ENCODE measurements around the gene TBC1D22A.

The TBC1D22A gene

DNA sequence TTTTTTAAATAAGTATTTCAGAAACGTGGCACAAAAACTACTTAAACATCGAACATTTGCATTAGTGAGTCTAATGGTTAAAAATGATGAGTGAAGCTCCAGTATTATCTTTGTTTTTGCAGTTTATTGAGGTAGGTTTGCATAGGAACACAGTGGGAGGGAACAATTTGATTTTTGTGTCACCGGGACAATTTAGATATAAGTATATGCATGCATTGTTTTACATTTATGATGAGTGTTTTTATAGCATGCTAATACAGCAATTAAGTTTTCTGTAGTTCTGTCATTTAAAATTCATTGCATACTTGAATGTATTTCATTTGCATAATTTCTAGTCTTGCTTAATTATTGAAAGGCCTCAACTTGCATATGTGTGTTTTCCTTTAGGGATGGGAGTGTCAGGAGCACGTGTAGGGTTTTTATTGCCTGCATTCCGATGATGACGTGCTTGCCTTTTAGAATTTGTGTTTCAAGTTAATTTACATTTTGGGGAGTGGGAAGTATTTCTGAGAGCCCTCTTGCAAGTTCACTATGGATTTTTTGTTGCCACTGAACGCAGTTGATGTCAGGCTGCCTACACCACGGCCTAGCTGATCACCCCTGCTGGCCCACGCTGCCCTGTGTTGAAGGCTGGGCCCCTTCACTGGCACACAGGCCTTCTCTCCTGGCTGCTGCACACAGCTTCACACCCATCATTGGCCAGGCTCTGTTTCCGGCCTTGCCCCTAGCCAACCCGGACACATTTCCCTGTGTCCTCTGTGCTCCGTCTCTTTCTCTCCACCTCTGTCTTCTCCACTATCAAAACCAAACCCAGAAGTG is 120.9 kb downstream of the TBC1D22A start:
- Mint-ChIP-seq H3K36me3 (ENCODE audit: low read depth) (peaks cover 6% of the 10 kb centered on the region), H3K9me3 (no peaks in the 10 kb centered on the region), H3K4me1 (ENCODE audit: low read depth) (peaks cover 2% of the 10 kb centered on the region), H3K27ac (no peak overlapping the region), H3K27me3 (ENCODE audit: low read depth) (no peaks in the 10 kb centered on the region), H3K4me3 (no peak overlapping the region)
- DNase-seq (ENCODE audit: low spot score), result no peak

DNA sequence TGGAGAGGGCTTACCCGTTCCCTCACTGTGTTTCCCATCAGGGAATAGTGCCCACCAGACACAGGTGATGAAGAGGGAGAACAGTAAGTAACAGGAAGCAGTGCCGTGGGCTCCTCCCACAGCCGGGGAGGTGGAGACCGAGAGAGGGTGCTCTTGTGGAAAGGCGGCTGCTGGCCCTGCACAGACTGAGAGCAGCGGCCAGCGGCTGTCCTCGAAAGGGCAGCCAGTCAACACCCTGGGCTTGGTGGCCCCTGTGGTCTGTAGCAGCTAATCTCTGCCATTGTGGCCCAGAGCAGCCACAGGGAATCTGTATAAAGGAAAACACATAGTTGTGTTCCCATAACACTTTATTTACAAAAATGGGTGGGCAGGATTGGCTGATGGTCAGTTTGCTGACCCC is 121.9 kb downstream of the TBC1D22A start:
- no peaks in the 10 kb centered on the region for H3K9me3 Mint-ChIP-seq
- peak overlapping the region; percentile 16 for H3K27ac Mint-ChIP-seq
- DNase-seq (ENCODE audit: low spot score), result no peak
- H3K4me3 Mint-ChIP-seq, result no peak overlapping the region
- H3K36me3 Mint-ChIP-seq (ENCODE audit: low read depth), result peaks cover 2% of the 10 kb centered on the region
- no peaks in the 10 kb centered on the region for H3K27me3 Mint-ChIP-seq (ENCODE audit: low read depth)
- peaks cover 2% of the 10 kb centered on the region for H3K4me1 Mint-ChIP-seq (ENCODE audit: low read depth)

DNA sequence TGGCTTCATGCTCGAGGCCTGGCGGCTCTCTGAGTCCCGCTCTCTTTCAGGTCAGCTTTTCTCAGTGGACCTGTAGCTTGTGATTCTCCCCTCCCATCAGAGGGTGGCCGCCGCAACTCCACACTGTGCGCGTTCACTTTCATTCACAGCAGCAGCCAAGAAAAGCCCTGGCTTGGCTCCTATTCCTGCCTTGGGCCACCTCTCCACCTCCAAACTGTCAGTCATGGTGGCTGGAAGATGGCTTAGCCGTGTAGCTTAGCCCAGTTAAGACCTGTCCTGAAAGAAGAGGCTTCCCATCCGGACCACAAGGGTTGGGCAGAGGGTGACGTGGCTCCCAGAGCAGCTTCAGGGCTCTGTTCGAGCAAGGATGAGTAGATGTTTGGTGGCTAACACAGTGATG is 125.5 kb downstream of the TBC1D22A start:
- peaks cover 3% of the 10 kb centered on the region for H3K36me3 Mint-ChIP-seq (ENCODE audit: low read depth)
- no peaks in the 10 kb centered on the region for H3K9me3 Mint-ChIP-seq
- H3K27ac Mint-ChIP-seq, result no peak overlapping the region
- H3K4me3 Mint-ChIP-seq, result no peak overlapping the region
- no peaks in the 10 kb centered on the region for H3K4me1 Mint-ChIP-seq (ENCODE audit: low read depth)
- no peak for DNase-seq (ENCODE audit: low spot score)
- H3K27me3 Mint-ChIP-seq (ENCODE audit: low read depth), result no peaks in the 10 kb centered on the region

DNA sequence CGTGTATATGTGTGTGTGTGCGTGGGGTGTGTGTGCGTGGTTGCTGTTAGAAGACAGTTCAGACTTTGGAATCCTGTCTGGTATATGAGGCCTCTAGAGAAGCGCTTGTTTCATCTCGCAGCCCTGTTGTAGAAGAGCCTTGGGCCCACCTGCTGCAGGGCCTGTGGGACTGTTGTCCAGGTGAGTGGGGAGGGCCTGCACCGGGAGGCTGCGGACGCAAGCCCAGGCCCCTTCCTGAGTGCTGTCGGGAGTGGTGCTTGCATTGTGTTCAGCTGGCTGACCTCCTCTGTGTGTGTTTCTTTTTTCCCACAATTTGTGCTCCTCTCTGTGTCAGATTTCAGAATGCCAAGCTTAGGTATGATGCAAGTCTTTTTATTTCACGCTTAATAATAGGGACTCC is 128.4 kb downstream of the TBC1D22A start:
- DNase-seq (ENCODE audit: low spot score), result no peak
- Mint-ChIP-seq H3K4me3 (no peak overlapping the region), H3K4me1 (ENCODE audit: low read depth) (no peaks in the 10 kb centered on the region), H3K36me3 (ENCODE audit: low read depth) (peaks cover 6% of the 10 kb centered on the region), H3K9me3 (no peaks in the 10 kb centered on the region), H3K27me3 (ENCODE audit: low read depth) (no peaks in the 10 kb centered on the region), H3K27ac (no peak overlapping the region)

DNA sequence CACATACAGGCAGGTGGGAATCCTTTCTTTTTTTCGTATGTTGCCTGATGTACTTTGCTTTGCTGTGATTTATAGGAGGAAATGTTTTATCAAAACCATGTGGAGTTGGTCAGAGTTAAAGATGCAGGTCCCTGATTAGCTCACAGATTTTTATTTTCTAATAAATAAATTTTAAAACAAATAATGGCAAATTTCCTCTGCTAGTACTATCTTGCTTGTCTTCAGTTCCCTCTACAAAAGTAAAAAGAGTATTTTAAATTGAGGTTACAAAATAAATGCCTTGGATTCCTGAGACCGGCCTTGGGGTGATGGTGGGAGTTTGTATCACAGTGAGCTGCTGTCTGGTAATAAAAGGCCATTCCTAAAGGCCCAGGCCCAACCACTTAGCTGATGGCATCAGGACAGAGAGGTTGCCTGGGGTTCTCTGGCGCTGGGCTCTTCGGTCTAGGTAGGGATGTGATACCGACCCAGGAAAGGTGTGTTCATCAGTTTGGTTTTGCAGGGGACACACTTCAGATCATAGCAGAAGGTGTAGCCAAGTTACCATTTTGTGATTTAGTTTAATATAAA is 129.0 kb downstream of the TBC1D22A start:
- no peak overlapping the region for H3K27ac Mint-ChIP-seq
- peaks cover 2% of the 10 kb centered on the region for H3K4me1 Mint-ChIP-seq (ENCODE audit: low read depth)
- H3K4me3 Mint-ChIP-seq, result no peak overlapping the region
- H3K9me3 Mint-ChIP-seq, result no peaks in the 10 kb centered on the region
- H3K27me3 Mint-ChIP-seq (ENCODE audit: low read depth), result no peaks in the 10 kb centered on the region
- peaks cover 12% of the 10 kb centered on the region for H3K36me3 Mint-ChIP-seq (ENCODE audit: low read depth)
- DNase-seq (ENCODE audit: low spot score), result no peak

DNA sequence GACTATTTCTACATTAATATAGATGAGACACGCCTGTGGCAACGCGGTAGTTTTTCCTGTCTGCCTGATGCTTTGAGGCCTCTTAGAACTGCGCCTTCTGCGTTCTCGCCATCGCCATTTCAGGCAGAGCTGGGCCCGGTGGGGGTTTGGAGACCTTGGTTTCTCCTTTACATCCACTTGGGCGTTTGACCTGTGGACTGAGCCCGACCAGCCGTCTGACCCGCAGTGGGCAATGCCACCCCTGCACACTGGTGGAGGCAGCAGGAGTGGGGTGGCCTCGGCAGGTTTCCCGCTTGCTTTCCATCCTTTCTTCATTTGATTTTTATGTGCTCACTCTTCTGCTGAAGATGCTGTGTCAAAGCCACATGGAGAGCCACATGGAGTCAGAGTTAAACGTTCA is 130.4 kb downstream of the TBC1D22A start:
- Mint-ChIP-seq H3K27ac (no peak overlapping the region), H3K4me1 (ENCODE audit: low read depth) (peaks cover 2% of the 10 kb centered on the region), H3K9me3 (no peaks in the 10 kb centered on the region), H3K27me3 (ENCODE audit: low read depth) (no peaks in the 10 kb centered on the region), H3K36me3 (ENCODE audit: low read depth) (peaks cover 18% of the 10 kb centered on the region), H3K4me3 (no peak overlapping the region)
- no peak for DNase-seq (ENCODE audit: low spot score)

DNA sequence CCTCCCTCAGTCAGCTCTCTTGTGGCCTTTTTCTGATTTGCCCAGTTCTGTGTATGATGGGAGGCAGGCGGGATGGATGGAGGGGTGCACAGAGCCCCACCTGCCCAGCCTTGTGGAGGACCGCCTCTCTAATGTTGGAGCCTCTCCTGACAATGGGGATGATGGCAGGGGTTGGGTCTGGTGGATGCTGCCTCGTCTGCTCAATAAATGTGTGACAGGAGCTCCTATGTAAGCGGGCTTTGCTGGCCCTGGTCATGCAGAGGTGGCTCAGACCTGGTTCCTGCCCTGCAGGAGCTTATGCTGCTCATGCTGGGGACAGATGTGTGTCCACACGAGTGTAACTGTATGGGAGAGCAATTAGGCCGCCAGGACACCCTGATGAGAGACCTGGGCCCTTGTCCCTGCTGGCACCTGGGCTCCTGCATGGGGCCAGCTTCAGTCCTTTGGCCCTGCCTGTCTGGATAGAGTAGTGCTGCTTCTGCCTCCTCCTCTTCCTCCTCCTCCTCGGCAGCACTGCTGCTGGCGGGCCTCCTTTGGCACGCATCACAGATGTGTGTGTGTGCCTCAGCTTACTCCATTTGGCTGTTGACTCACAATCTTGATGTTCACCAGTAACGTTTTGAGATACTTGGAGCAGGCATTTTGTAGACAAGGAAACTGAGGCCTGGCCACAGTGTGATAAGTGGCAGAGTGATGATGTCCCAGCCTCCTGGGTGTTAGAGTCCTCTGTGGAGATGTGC is 131.0 kb downstream of the TBC1D22A start:
- DNase-seq (ENCODE audit: low spot score), result no peak
- H3K4me1 Mint-ChIP-seq (ENCODE audit: low read depth), result peaks cover 2% of the 10 kb centered on the region
- H3K4me3 Mint-ChIP-seq, result no peak overlapping the region
- no peaks in the 10 kb centered on the region for H3K9me3 Mint-ChIP-seq
- H3K36me3 Mint-ChIP-seq (ENCODE audit: low read depth), result peaks cover 18% of the 10 kb centered on the region
- no peak overlapping the region for H3K27ac Mint-ChIP-seq
- no peaks in the 10 kb centered on the region for H3K27me3 Mint-ChIP-seq (ENCODE audit: low read depth)

DNA sequence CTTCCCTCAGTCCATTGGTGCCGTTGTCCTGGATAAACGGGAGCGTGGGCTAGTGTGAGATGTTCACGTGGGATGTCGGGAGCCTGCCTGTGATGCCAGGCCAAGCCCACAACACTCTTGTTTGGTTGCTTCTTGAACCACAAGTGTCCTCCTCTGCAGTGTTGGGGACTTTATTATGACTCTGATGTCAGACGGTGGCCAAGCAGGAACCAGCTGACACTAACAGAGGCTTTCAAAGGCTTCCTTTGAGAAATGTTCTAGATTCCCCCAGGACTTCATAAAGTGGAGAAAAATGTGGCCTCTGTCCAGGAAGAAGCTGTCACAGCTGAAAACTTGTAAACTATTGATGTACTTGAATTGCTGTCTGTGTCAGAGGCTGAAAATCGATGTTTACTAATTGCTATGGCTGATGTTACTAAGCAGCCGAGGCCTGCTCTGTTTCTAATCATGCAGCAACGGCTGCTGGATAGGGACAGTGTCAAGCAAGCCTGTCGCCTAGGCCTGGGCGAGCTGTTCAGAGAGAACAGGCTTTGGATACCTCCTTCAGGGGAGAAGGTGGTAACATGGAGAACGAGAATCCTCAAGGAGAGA is 131.7 kb downstream of the TBC1D22A start:
- Mint-ChIP-seq H3K36me3 (ENCODE audit: low read depth) (peaks cover 19% of the 10 kb centered on the region), H3K4me3 (no peak overlapping the region), H3K4me1 (ENCODE audit: low read depth) (peaks cover 2% of the 10 kb centered on the region), H3K9me3 (no peaks in the 10 kb centered on the region), H3K27ac (no peak overlapping the region), H3K27me3 (ENCODE audit: low read depth) (no peaks in the 10 kb centered on the region)
- DNase-seq (ENCODE audit: low spot score), result no peak

DNA sequence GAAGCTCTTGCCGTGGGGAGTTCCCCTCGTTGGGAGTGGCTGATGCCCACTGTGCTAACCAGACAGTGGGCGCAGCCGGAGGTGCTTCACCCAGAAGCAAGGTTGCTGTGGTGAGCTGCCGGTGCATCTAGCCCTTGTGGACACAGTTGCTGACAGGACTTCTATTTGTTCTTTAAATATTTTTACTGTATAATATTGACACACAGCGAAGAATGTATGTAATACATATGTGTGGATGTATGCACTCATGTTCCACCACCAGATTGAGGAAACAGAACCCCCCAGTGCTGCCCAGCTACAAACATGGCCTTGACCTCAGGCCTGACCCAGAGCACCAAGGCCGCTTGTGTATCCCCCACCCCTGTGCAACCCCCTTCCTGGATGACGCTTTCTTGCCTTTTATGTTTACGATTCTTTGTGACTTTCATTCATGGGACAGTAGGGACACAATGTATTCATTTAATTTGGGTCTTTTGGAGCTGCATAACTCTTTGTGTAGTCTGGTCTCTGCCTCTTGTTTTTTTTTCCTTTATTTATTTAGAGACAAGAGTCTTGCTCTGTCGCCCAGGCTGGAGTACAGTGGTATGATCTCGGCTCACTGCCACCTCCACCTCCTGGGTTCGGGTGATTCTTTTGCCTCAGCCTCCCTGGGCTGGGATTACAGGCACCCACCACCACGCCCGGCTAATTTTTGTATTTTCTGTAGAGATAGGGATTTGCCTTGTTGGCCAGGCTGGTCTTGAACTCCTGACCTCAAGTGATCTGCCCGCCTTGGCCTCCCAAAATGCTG is 132.6 kb downstream of the TBC1D22A start:
- Mint-ChIP-seq H3K27ac (no peak overlapping the region), H3K4me3 (no peak overlapping the region), H3K27me3 (ENCODE audit: low read depth) (no peaks in the 10 kb centered on the region), H3K4me1 (ENCODE audit: low read depth) (peaks cover 2% of the 10 kb centered on the region), H3K9me3 (no peaks in the 10 kb centered on the region), H3K36me3 (ENCODE audit: low read depth) (peaks cover 19% of the 10 kb centered on the region)
- DNase-seq (ENCODE audit: low spot score), result no peak

DNA sequence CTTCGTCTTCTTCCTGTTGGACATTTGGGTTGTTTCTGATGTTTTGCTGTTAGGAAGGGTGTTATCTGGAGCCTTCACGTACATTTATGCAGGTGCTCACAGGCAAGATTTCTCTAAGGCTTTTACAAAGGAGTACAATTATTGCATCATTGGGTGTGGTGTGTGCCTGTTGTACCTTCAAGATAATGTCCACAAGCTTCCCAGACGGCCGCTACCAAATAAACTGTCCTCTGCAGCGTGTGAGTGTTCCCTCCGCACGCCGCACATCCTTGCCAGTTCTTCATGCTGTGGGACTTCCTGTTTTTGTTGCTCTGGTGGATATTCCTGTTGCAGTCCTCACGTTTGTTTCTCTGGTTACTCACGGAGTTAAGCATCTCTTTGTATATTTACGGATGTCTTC is 133.3 kb downstream of the TBC1D22A start:
- Mint-ChIP-seq H3K27ac (no peak overlapping the region), H3K27me3 (ENCODE audit: low read depth) (no peaks in the 10 kb centered on the region), H3K36me3 (ENCODE audit: low read depth) (peaks cover 19% of the 10 kb centered on the region), H3K4me3 (no peak overlapping the region), H3K9me3 (no peaks in the 10 kb centered on the region), H3K4me1 (ENCODE audit: low read depth) (peaks cover 6% of the 10 kb centered on the region)
- DNase-seq (ENCODE audit: low spot score), result no peak

DNA sequence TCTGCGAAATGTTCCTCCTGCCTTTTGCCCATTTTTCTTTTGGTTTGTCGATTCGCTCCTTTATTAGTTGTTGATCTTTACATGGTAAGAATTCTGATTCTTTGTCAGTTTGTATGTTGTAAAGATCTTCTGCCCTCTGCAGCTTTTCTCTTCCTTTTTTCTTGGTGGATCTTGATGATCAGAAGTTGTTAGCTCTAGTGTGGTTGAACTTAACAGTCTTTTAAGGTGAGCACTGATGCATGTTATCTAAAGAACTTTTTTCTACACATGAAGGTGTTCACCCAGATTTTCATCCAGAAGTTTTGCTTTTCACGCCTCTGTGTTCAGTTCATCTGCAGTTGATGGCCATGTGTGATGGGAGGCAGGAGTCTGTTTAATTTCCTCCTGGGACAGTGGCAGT is 133.7 kb downstream of the TBC1D22A start:
- Mint-ChIP-seq H3K4me1 (ENCODE audit: low read depth) (peaks cover 6% of the 10 kb centered on the region), H3K36me3 (ENCODE audit: low read depth) (peaks cover 19% of the 10 kb centered on the region), H3K27ac (no peak overlapping the region), H3K4me3 (no peak overlapping the region), H3K9me3 (no peaks in the 10 kb centered on the region), H3K27me3 (ENCODE audit: low read depth) (no peaks in the 10 kb centered on the region)
- no peak for DNase-seq (ENCODE audit: low spot score)

DNA sequence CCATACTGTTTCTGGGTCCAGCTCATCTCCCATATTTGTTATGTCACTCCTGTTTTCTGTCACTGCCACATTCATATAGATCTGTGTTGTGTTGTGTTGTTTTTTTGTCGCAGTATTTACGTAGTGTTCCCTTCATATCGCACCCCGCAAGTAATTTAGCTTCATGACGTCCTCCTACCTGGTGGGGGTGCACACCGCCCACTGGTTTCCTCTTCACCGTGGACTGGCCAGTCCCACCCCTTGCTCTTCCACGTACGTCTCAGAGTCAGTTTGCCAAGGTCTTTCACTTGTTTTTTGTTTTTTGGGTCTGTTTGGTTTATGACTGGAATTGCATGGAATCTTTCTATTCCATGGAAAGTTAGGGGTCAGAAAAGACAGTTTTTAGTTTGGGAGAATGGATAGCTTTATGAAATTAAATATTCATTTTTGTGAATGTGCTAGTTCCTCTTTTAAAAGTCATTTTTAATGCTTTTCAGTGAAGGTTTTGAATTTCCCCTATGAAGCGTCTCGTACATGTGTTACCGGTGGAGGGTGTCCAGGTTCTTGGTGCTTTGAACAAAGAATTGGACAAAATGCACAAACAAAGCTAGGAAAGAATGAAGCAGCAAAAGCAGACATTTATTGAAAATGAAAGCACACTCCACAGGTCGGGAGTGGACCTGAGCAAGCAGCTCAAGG is 134.3 kb downstream of the TBC1D22A start:
- Mint-ChIP-seq H3K36me3 (ENCODE audit: low read depth) (peaks cover 19% of the 10 kb centered on the region), H3K27ac (no peak overlapping the region), H3K9me3 (no peaks in the 10 kb centered on the region), H3K4me3 (no peak overlapping the region), H3K27me3 (ENCODE audit: low read depth) (no peaks in the 10 kb centered on the region), H3K4me1 (ENCODE audit: low read depth) (peaks cover 6% of the 10 kb centered on the region)
- no peak for DNase-seq (ENCODE audit: low spot score)

DNA sequence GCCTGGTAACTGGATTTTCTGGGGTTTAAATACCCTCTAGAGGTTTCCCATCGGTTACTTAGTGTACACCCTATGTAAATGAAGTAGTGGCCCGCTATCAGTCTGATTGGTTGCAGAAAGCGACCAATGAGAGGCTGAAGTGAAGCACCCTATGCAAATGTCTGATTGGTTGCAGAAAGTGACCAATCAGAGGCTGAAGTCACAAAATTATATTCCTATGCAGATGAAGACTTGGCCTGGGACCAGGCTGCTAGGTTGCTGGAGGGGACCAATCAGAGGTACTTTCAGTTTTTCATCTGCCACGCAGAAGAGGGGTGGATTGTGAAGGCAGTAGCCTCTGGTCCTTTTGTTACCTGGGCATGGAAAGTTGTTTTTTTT is 134.8 kb downstream of the TBC1D22A start:
- no peak overlapping the region for H3K4me3 Mint-ChIP-seq
- no peaks in the 10 kb centered on the region for H3K27me3 Mint-ChIP-seq (ENCODE audit: low read depth)
- peaks cover 19% of the 10 kb centered on the region for H3K36me3 Mint-ChIP-seq (ENCODE audit: low read depth)
- peaks cover 6% of the 10 kb centered on the region for H3K4me1 Mint-ChIP-seq (ENCODE audit: low read depth)
- no peak overlapping the region for H3K27ac Mint-ChIP-seq
- H3K9me3 Mint-ChIP-seq, result no peaks in the 10 kb centered on the region
- no peak for DNase-seq (ENCODE audit: low spot score)
